Endodermal cell (in vitro differentiated cells): ENCODE results near the gene KDM5A. TPM values are rescaled to one million over a fixed set of nuclear protein-coding genes. Genes with fewer than 3 reads are reported as not detected.

ENCODE experiments used
- DNase-seq: peaks from one replicate; pipeline ENCODE4 v3.0.0-alpha.2; 2017
- H3K27ac ChIP-seq: 2 replicates; pipeline ENCODE4 v1.5.1; 2013; ENCODE audit warnings: mild to moderate bottlenecking, low read depth, low read length, moderate library complexity
- H3K27me3 ChIP-seq: 2 replicates; pipeline ENCODE4 v1.6.1; 2013; ENCODE audit warnings: mild to moderate bottlenecking, low read length, moderate library complexity; ENCODE audit not compliant: insufficient read depth, control insufficient read depth, poor library complexity, severe bottlenecking
- H3K36me3 ChIP-seq: 2 replicates; pipeline ENCODE4 v1.7.0; 2013; ENCODE audit warnings: mild to moderate bottlenecking, low read length, moderate library complexity; ENCODE audit not compliant: control insufficient read depth, insufficient read depth
- H3K4me1 ChIP-seq: one replicate; pipeline ENCODE4 v1.7.0; 2013; ENCODE audit warnings: low read length; ENCODE audit not compliant: control insufficient read depth, insufficient read depth
- H3K4me3 ChIP-seq: 2 replicates; pipeline ENCODE4 v1.5.1; 2013; ENCODE audit warnings: mild to moderate bottlenecking, low read length, moderate library complexity
- H3K9ac ChIP-seq: 2 replicates; pipeline ENCODE4 v1.6.1; 2013; ENCODE audit warnings: mild to moderate bottlenecking, low read length, moderate library complexity; ENCODE audit not compliant: poor library complexity, severe bottlenecking; ENCODE audit errors: extremely low read depth
- H3K9me3 ChIP-seq: 2 replicates; pipeline ENCODE4 v1.6.1; 2013; ENCODE audit warnings: mild to moderate bottlenecking, low read length, moderate library complexity; ENCODE audit not compliant: control insufficient read depth
- H3K27ac Mint-ChIP-seq: 2 replicates; pipeline ENCODE4 v1.8.0; 2020; ENCODE audit warnings: mixed read lengths
- H3K27me3 Mint-ChIP-seq: 2 replicates; pipeline ENCODE4 v1.8.0; 2021; ENCODE audit warnings: mild to moderate bottlenecking, mixed read lengths; ENCODE audit not compliant: insufficient read depth
- H3K36me3 Mint-ChIP-seq: 2 replicates; pipeline ENCODE4 v1.8.0; 2020; ENCODE audit warnings: low read depth, mixed read lengths
- H3K4me1 Mint-ChIP-seq: 2 replicates; pipeline ENCODE4 v1.8.0; 2020; ENCODE audit warnings: mixed read lengths
- H3K4me3 Mint-ChIP-seq: 2 replicates; pipeline ENCODE4 v1.8.0; 2020; ENCODE audit warnings: mild to moderate bottlenecking, moderate library complexity, mixed read lengths
- H3K9me3 Mint-ChIP-seq: 2 replicates; pipeline ENCODE4 v1.8.0; 2020; ENCODE audit warnings: mild to moderate bottlenecking, mixed read lengths
- WGBS, 2 experiments: methylation state at CpG; one replicate each; pipeline versions ENCODE4 v1.1.5 to v1.1.7; 2013; ENCODE audit warnings: missing lambda C conversion rate in 2 of 2, mixed read lengths in 1 of 2; ENCODE audit not compliant: insufficient coverage in 1 of 2, insufficient read length in 1 of 2; 5-methylcytosine and 5-hydroxymethylcytosine counted together
- total RNA-seq, 2 donors: library from RNA; stranded (reverse); fragmentation: NEBNext Ultra II Directional in 1 of 2; extraction: Animal tissue kit (Norgen Biotek cat#: 25700) in 1 of 2; gene quantifications; 2 replicates in 1 of 2; 3 replicates in 1 of 2; pipeline ENCODE4 v1.2.1, GENCODE V29; 2021
- TF ChIP-seq, protein P1 (sequence below): fragments of 200-600 bp; sonication (generic); conservative IDR thresholded peaks from 2 replicates; pipeline ENCODE4 v1.5.0; 2021; ENCODE audit warnings: antibody characterized with exemption, mild to moderate bottlenecking

Gene KDM5A
- total RNA-seq, 2 donors from 2014 or later, result 59.9 to 157 TPM

DNA sequence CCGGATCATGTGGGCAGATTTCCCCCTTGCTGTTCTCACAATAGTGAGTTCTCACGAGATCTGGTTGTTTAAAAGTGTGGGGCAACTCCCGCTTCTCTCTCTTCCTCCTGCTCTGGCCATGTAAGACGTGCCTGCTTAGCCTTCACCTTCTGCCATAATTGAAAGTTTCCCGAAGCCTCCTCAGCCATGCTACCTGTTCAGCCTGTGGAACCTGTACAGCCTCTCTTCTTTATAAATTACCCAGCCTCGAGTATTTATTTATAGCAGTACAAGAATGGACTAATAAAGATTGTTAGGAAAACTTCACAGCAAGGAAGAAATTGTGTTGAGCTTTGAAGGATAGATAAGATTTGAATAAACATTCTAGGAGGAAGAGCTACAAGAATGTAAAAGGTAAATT, 52.1 kb downstream of the KDM5A start:
- Histone ChIP-seq H3K27me3 (no peaks in the 10 kb centered on the region), H3K36me3 (peaks cover 71% of the 10 kb centered on the region), H3K4me3 (no peak overlapping the region), H3K9ac (no peak overlapping the region), H3K4me1 (no peaks in the 10 kb centered on the region), H3K9me3 (no peaks in the 10 kb centered on the region), H3K27ac (no peak overlapping the region)
- H3K36me3 Mint-ChIP-seq, result peaks cover 75% of the 10 kb centered on the region
- TF ChIP-seq, protein P1, sequence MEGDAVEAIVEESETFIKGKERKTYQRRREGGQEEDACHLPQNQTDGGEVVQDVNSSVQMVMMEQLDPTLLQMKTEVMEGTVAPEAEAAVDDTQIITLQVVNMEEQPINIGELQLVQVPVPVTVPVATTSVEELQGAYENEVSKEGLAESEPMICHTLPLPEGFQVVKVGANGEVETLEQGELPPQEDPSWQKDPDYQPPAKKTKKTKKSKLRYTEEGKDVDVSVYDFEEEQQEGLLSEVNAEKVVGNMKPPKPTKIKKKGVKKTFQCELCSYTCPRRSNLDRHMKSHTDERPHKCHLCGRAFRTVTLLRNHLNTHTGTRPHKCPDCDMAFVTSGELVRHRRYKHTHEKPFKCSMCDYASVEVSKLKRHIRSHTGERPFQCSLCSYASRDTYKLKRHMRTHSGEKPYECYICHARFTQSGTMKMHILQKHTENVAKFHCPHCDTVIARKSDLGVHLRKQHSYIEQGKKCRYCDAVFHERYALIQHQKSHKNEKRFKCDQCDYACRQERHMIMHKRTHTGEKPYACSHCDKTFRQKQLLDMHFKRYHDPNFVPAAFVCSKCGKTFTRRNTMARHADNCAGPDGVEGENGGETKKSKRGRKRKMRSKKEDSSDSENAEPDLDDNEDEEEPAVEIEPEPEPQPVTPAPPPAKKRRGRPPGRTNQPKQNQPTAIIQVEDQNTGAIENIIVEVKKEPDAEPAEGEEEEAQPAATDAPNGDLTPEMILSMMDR, result no peak
- DNase-seq, result no peak
- no peak overlapping the region for H3K27ac Mint-ChIP-seq
- H3K4me3 Mint-ChIP-seq, result no peak overlapping the region
- H3K9me3 Mint-ChIP-seq, result peaks cover 2% of the 10 kb centered on the region
- no peaks in the 10 kb centered on the region for H3K27me3 Mint-ChIP-seq
- no peaks in the 10 kb centered on the region for H3K4me1 Mint-ChIP-seq
- WGBS, 2 experiments, result 96 to 97% methylated on average over 4 to 6 of the region's 6 CpGs

DNA sequence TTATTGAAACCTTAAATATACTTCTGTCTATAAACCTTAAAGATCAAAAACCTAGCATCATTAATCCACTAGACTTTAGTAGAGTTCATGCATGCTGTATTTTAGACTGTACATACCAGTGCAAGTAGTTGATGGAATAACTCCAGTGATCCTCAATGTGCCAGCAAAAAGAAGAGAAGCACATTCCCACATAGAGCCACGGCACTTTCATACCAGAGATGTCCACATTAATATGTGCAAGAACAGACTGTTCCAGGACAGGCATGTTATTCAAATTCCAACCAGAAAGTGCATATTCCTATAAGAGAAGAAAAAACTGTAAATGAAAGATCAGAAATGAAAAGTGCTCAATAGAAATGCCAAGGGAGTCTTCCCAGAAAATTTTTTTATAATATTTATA, 55.0 kb downstream of the KDM5A start:
- Histone ChIP-seq H3K4me3 (no peak overlapping the region), H3K9ac (no peak overlapping the region), H3K27ac (no peak overlapping the region), H3K4me1 (no peaks in the 10 kb centered on the region), H3K9me3 (no peaks in the 10 kb centered on the region), H3K36me3 (peaks cover 74% of the 10 kb centered on the region), H3K27me3 (no peaks in the 10 kb centered on the region)
- Mint-ChIP-seq H3K27me3 (no peaks in the 10 kb centered on the region), H3K4me1 (no peaks in the 10 kb centered on the region), H3K36me3 (peaks cover 68% of the 10 kb centered on the region), H3K9me3 (no peaks in the 10 kb centered on the region), H3K4me3 (no peak overlapping the region), H3K27ac (no peak overlapping the region)
- DNase-seq, result no peak
- 94% methylated on average over 1 of the region's 1 CpG; no CpG with 5 or more reads in 1 of the 2 experiments for WGBS, 2 experiments
- TF ChIP-seq, protein P1, result no peak

DNA sequence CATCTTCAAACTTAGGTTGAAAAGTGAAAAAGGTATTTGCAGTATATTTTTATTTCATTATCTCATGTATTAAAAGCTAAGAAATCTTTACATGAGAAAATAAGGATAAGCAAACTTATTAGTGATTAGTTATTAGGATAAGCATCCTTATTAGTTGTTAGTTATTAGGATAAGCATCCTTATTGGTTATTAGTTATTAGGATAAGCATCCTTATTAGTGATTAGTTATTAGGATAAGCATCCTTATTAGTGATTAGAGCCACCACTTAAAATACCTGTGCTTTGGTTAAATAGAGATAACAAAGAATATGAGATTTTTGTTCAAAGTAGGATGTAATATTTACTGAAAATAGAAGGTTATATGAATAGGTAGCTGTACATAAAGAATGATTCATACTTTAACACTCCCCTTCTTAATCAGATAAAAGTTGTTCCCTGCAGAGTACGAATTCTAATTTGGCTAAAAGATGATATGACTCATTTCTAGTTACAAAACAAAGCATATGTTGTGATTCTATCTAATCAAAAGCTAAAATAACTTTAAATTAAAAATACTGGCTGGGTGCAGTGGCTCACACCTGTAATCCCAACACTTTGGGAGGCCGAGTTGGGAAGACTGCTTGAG, 56.4 kb downstream of the KDM5A start:
- Mint-ChIP-seq H3K9me3 (no peaks in the 10 kb centered on the region), H3K4me1 (no peaks in the 10 kb centered on the region), H3K4me3 (no peak overlapping the region), H3K36me3 (peaks cover 67% of the 10 kb centered on the region), H3K27ac (no peak overlapping the region), H3K27me3 (no peaks in the 10 kb centered on the region)
- Histone ChIP-seq H3K4me3 (no peak overlapping the region), H3K27me3 (no peaks in the 10 kb centered on the region), H3K4me1 (no peaks in the 10 kb centered on the region), H3K27ac (no peak overlapping the region), H3K36me3 (peaks cover 79% of the 10 kb centered on the region), H3K9me3 (no peaks in the 10 kb centered on the region), H3K9ac (no peak overlapping the region)
- WGBS, 2 experiments, result 93 to 100% methylated on average over 1 to 2 of the region's 2 CpGs
- TF ChIP-seq, protein P1, result no peak
- no peak for DNase-seq
